Measurements from ENCODE around the gene TRAPPC10.

The TRAPPC10 gene

DNA sequence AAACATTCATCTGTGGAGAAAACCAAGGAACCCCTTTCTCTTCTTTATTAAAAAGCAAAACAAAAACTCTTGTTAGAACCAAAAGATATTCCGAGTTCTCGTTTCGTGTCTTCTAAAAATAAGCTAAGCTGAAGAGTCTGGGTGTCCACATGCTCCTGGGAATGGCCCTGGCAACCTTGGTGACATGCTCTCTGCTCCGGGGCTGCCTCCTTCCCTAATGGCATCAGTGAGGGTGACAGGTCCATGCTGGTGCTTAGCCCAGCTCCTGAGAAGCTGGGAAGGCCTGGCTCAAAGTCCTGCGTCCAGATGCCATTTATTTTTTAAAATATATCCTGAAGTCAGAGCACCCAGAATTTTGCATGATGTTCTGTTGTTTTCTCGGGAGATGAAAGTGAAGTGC is 24.6 kb upstream of the TRAPPC10 start:
- no peak for TF ChIP-seq Cebpa-rat (IDR thresholded peaks at IDR 0.05)
- Histone ChIP-seq H3K9me3 (no peaks in the 10 kb centered on the region), H3K4me2 (no peak overlapping the region), H3K27ac (no peak overlapping the region), H3K4me3 (no peak overlapping the region), H4K20me1 (peaks cover 23% of the 10 kb centered on the region; the same call in 1 of the 2 replicates), H3K36me3 (no peaks in the 10 kb centered on the region), H3K27me3 (peaks cover 32% of the 10 kb centered on the region), H3K4me1 (peaks cover 31% of the 10 kb centered on the region), H3K9ac (no peak overlapping the region)

DNA sequence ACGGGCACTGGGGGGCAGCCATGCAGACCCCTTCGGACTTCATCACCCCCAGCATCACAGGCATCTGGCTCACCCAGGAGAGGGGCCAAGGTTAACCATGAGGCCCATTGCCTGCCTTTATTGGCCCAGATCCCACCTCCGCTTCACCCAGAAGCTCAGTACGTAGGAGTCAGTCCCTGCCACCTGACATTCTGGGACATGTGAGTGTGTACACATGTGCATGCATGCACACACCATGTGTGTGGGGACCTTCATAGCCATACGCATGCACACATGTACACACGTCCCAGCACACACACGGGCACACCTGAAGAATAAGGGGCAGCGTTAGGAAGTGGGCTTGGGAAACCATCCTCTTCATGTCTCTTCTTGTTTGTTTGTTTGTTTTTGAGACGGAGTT is 24.1 kb upstream of the TRAPPC10 start:
- H3K4me1 ChIP-seq: peaks cover 26% of the 10 kb centered on the region
- no peak overlapping the region for H3K9ac ChIP-seq
- H3K4me2 ChIP-seq: no peak overlapping the region
- H4K20me1 ChIP-seq: peaks cover 23% of the 10 kb centered on the region; the same call in 1 of the 2 replicates
- no peaks in the 10 kb centered on the region for H3K9me3 ChIP-seq
- H3K27ac ChIP-seq: no peak overlapping the region
- no peak for TF ChIP-seq Cebpa-rat (IDR thresholded peaks at IDR 0.05)
- no peak overlapping the region for H3K4me3 ChIP-seq
- peaks cover 32% of the 10 kb centered on the region for H3K27me3 ChIP-seq
- H3K36me3 ChIP-seq: no peaks in the 10 kb centered on the region

DNA sequence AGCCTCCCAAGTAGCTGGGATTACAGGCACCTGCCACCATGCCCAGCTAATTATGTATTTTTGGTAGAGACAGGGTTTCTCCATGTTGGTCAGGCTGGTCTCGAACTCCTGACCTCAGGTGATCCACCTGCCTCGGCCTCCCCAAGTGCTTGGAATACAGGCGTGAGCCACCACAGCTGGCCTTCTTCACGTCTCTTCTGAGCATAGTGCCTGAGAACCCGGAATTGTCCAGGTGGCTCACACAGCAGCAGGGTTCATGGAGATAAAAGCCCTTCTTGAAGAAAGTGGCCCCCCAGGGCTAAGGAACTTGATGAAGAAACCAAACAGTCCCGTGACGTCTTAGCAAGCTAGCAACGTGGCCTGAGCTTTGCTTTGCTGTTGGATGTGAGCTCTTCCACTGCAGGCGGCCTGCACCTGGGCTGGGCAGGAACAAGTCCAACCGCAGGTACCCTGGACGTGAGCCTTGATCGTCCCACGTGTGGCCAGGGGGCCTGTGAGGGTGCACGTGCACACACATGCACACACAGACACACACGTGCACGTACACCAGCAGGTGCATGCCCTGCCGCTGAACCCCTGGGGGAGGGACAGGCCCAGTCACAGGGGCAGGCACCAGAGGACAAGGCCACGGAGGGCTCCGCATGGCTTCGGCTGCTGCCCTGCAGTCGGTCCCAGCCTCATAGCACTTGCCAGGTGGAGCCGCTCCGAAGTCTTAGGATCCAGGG is 23.4 kb upstream of the TRAPPC10 start:
- peaks cover 20% of the 10 kb centered on the region; the same call in 1 of the 2 replicates for H4K20me1 ChIP-seq
- H3K4me1 ChIP-seq: peaks cover 20% of the 10 kb centered on the region
- H3K36me3 ChIP-seq: no peaks in the 10 kb centered on the region
- no peaks in the 10 kb centered on the region for H3K9me3 ChIP-seq
- no peak for TF ChIP-seq Cebpa-rat (IDR thresholded peaks at IDR 0.05)
- no peak overlapping the region for H3K4me2 ChIP-seq
- H3K27ac ChIP-seq: no peak overlapping the region
- no peak overlapping the region for H3K4me3 ChIP-seq
- H3K27me3 ChIP-seq: peaks cover 32% of the 10 kb centered on the region
- H3K9ac ChIP-seq: no peak overlapping the region

DNA sequence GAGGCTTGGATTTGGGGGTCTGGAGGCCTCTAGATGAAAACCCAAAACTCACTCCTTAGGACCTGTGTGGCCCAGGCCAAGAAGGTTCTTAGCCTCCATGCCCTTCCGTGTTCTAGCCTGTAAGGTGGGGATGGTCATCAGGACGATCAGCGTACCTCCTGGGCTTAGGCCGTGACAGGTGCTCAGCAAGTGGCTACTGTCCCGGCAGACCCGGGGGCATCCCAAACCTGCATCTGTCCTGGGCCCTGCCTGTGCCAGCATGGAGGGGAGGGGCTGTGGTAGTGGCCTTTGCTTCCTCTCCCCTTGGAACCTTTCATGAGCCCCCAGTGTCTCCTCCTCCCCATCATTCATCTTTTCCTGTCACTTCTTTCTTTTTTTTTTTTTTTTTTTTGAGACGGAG is 22.7 kb upstream of the TRAPPC10 start:
- Histone ChIP-seq H3K4me1 (peaks cover 16% of the 10 kb centered on the region), H4K20me1 (peaks cover 14% of the 10 kb centered on the region; the same call in 1 of the 2 replicates), H3K4me2 (no peak overlapping the region), H3K27me3 (peaks cover 29% of the 10 kb centered on the region), H3K9ac (no peak overlapping the region), H3K27ac (no peak overlapping the region), H3K36me3 (no peaks in the 10 kb centered on the region), H3K9me3 (no peaks in the 10 kb centered on the region), H3K4me3 (no peak overlapping the region)
- TF ChIP-seq Cebpa-rat (IDR thresholded peaks at IDR 0.05): no peak

DNA sequence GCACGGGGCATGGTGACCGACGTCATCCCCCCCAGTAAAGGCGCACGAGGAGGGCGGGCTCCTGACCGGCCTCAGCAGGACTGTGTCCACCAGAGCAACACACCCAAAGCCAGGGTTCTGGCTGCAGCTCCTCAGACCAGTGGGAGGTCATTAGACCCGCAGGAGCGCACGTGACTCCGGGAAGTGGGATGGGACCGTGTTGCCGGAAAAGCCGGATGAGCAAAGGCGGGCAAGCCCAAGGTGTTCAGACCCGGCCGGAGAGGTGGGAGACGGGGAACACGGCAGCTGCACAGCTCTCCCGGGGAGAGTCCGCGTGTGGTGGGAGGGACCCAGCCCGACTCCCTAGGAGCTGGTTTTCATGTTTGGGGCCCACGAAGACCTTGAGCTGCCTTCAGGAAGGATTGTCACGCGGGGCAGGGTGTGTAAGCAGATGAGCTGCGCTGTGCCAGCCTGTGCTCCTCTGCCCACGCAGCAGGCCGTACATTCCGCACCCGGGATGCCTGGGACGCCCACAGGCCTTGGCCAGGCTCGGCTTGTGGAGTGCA is 20.6 kb upstream of the TRAPPC10 start:
- Histone ChIP-seq H3K27ac (no peak overlapping the region), H3K4me3 (no peak overlapping the region), H3K4me2 (no peak overlapping the region), H3K27me3 (0 out of 2 replicates have a peak, but pooled peaks cover 11% of the 10 kb centered on the region), H3K4me1 (no peaks in the 10 kb centered on the region), H3K9ac (no peak overlapping the region), H3K36me3 (no peaks in the 10 kb centered on the region), H3K9me3 (no peaks in the 10 kb centered on the region), H4K20me1 (no peaks in the 10 kb centered on the region)
- no peak for TF ChIP-seq Cebpa-rat (IDR thresholded peaks at IDR 0.05)

DNA sequence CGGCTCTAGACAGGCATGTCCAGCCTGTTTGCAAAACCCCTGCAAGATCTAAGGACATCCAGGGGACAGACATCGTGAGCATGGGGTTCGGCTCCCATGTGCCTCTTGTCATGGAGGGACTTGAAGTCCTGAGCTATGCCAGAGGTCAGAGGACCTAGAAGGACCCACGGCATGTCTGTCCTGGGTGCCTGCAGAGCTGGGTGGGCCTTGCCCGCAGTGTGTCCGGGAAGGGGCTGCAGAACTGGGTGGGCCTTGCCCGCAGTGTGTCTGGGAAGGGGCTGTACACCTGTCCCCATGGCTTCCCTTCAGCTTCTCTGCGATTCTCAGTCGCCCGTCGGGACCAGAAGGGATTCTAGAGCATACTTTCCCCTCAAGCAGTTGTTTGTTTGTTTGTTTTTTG is 20.0 kb upstream of the TRAPPC10 start:
- H3K36me3 ChIP-seq: no peaks in the 10 kb centered on the region
- 0 out of 2 replicates have a peak, but pooled peaks cover 5% of the 10 kb centered on the region for H3K27me3 ChIP-seq
- H3K9me3 ChIP-seq: no peaks in the 10 kb centered on the region
- H3K4me3 ChIP-seq: no peak overlapping the region
- no peaks in the 10 kb centered on the region for H3K4me1 ChIP-seq
- H4K20me1 ChIP-seq: no peaks in the 10 kb centered on the region
- H3K4me2 ChIP-seq: no peak overlapping the region
- TF ChIP-seq Cebpa-rat (IDR thresholded peaks at IDR 0.05): no peak
- H3K27ac ChIP-seq: no peak overlapping the region
- no peak overlapping the region for H3K9ac ChIP-seq

DNA sequence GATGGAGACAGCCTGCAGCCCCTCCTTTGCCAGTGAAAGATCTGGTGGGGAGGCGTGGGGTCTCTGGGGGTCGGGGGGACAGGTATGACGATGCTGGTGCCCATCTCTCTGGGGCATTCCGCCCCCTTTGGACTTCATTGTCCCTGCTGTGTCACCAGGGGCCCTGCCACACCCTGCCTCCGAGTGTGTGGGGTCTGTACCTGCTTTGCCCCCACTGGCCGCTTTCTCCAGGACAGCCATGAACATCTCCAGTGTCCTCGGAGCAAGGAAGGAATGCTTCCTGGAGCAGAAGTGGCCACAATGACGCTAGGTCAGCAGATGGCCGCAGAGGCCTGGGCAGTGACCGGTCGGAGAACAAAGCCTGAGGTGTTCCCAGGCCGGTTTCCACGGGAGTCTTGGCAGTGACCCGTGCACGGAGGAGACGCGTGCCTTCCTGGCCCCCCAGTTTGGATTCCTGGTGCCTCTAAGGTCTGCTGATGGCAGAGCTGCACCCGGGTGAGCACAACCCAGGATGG is 18.6 kb upstream of the TRAPPC10 start:
- no peak overlapping the region for H3K4me3 ChIP-seq
- TF ChIP-seq Cebpa-rat (IDR thresholded peaks at IDR 0.05): no peak
- no peaks in the 10 kb centered on the region for H3K36me3 ChIP-seq
- peaks cover 9% of the 10 kb centered on the region; the same call in 1 of the 2 replicates for H3K9me3 ChIP-seq
- no peaks in the 10 kb centered on the region for H4K20me1 ChIP-seq
- H3K4me2 ChIP-seq: no peak overlapping the region
- H3K4me1 ChIP-seq: no peaks in the 10 kb centered on the region
- no peak overlapping the region for H3K9ac ChIP-seq
- H3K27ac ChIP-seq: no peak overlapping the region
- no peaks in the 10 kb centered on the region for H3K27me3 ChIP-seq

DNA sequence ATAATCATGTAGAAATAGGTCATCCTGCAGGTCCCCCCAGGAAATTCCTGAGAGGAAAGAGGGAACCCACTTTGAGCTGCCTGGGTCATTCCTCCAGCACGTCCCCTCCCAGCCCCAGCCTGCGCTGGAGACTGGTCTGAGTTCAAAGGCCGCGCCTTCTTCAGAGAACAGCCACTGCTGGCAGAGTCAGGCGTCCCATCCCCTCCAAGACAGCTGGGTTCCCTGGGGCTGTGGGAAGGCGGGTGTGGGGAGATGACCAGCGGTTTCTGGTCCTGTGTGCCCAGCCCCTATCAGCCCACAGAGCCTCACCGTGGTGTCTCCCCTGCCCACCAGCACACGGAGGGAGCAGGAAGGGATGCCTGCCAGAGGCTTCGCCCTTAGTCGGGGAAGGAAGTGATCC is 18.0 kb upstream of the TRAPPC10 start:
- H3K4me1 ChIP-seq: no peaks in the 10 kb centered on the region
- no peaks in the 10 kb centered on the region for H3K27me3 ChIP-seq
- H3K4me2 ChIP-seq: no peak overlapping the region
- H3K27ac ChIP-seq: no peak overlapping the region
- H3K9me3 ChIP-seq: peaks cover 9% of the 10 kb centered on the region; the same call in 1 of the 2 replicates
- no peak overlapping the region for H3K4me3 ChIP-seq
- H3K9ac ChIP-seq: no peak overlapping the region
- H4K20me1 ChIP-seq: no peaks in the 10 kb centered on the region
- H3K36me3 ChIP-seq: no peaks in the 10 kb centered on the region
- TF ChIP-seq Cebpa-rat (IDR thresholded peaks at IDR 0.05): no peak

DNA sequence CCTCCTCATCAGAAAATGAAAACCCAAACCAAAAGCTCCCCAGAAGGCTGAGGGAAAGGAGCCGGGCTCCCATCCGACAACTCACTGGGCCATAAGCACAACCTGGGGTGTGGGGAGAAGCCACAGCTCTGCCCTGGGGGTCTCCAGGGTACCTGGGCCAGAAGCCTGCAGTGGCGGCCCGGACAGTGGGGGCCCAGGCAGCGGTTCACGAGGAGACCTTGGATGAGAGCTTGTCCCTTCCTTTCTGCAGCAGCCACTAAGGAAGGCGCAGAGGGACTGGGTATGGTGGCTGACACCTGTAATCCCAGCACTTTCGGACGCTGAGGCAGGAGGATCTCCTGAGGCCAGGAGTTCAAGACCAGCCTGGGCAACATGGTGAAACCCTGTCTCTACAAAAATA is 17.5 kb upstream of the TRAPPC10 start:
- no peak for TF ChIP-seq Cebpa-rat (IDR thresholded peaks at IDR 0.05)
- Histone ChIP-seq H3K4me2 (no peak overlapping the region), H3K9ac (no peak overlapping the region), H4K20me1 (no peaks in the 10 kb centered on the region), H3K27me3 (no peaks in the 10 kb centered on the region), H3K27ac (no peak overlapping the region), H3K4me1 (no peaks in the 10 kb centered on the region), H3K4me3 (no peak overlapping the region), H3K9me3 (peaks cover 9% of the 10 kb centered on the region; the same call in 1 of the 2 replicates), H3K36me3 (no peaks in the 10 kb centered on the region)

DNA sequence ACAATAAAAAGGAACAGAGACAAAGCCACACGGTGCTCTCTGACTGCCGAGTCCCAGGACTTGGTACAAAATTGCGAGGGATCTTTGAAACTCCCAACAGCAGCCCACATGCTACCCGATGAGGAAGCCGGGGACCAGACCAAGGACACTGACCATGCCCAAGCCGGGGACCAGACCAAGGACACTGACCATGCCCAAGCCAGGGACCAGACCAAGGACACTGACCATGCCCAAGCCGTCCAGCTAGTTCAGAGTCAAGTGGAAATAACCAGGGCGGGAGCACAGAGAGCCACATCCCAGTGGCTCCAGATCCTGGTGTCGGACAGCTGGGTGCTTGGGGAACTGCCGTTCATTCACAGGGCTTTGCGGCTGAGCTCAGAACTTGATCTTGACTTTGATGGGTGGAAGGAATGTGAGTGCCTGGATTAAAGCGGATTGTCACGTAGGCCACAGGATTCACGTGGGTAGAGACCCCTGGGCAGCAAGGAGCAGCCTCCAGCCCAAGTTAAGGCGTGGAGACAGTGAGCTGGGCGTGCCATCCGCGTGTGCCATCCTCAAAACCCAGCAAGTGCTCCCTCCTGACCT is 16.5 kb upstream of the TRAPPC10 start:
- H3K9ac ChIP-seq: no peak overlapping the region
- no peak overlapping the region for H3K4me2 ChIP-seq
- no peak overlapping the region for H3K27ac ChIP-seq
- H3K4me3 ChIP-seq: no peak overlapping the region
- TF ChIP-seq Cebpa-rat (IDR thresholded peaks at IDR 0.05): no peak
- peaks cover 9% of the 10 kb centered on the region; the same call in 1 of the 2 replicates for H3K9me3 ChIP-seq
- H3K36me3 ChIP-seq: no peaks in the 10 kb centered on the region
- no peaks in the 10 kb centered on the region for H3K27me3 ChIP-seq
- H3K4me1 ChIP-seq: peaks cover 6% of the 10 kb centered on the region
- no peaks in the 10 kb centered on the region for H4K20me1 ChIP-seq
